ENCODE data around the gene VEGFC.

VEGFC gene

DNA sequence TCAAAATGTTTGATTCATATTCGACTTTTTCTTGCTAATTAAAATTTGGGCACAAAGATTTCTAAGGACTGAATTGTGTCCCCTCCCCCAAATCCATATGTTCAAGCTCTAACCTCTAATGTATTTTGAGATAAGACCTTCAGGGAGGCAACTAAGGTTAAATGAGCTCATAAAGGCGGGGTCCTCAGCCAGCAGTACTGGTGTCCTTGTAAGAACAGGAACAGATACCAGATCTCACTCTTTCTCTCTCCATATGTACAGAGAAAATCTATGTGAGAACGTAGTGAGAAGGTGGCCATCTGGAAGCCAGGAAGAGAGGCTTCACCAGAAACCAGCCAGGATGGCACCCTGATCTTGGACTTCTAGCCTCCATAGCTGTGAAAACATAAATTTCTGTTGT, 116.9 kb downstream of the VEGFC start:
- no peak for DNase-seq (ENCODE audit: low spot score)

GRCh38 chr4:176671532-176671931, 121.2 kb downstream of the VEGFC start:
- DNase-seq (ENCODE audit: low spot score): no peak

DNA sequence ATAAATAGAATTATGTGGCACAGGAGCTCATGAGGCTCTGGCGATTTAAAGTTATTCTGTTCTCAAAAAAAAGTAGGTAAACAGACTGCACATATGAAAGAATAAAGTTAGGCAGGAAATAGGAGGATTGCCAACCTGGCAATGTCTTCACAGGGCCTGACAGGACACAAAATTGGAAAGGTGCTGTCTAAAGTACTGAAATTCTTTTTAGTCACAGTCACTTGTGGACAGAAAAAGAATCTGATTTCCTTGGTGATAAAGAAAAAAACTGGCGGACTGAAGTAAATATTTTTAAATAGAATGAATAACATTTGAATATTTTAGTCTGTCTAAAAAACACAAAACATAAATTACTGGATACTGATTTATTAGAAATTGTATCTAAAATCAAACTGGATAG, 124.4 kb downstream of the VEGFC start:
- no peak for DNase-seq (ENCODE audit: low spot score)

DNA sequence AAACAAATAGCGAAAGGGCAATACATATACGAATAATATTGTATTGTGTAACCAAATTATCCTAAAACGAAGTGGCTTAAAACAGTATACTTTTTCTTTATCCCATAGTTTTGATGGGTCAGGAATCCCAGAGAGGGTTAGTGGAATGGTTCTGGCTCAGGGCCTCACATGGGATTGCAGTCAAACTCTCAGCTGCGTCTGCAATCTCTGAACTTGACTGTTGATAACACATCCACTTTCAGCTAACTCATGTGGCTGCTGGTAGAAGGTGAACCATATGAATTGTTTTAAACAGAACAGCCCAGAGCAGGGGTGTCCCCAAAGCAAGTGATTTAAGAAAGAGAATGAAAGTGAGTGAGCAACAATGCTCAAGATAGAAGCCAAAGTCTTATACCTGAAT, 127.8 kb downstream of the VEGFC start:
- DNase-seq (ENCODE audit: low spot score): no peak

GRCh38 chr4:176660561-176660960, 132.2 kb downstream of the VEGFC start:
- DNase-seq (ENCODE audit: low spot score): no peak

- DNase-seq (ENCODE audit: low spot score): no peak
Observed at GRCh38 chr4:176656108-176656507, 136.6 kb downstream of the VEGFC start.

- DNase-seq (ENCODE audit: low spot score): no peak
Observed at GRCh38 chr4:176654565-176655216, 138.0 kb downstream of the VEGFC start.

- no peak for DNase-seq (ENCODE audit: low spot score)
Observed at GRCh38 chr4:176653401-176654220, 139.1 kb downstream of the VEGFC start.

DNA sequence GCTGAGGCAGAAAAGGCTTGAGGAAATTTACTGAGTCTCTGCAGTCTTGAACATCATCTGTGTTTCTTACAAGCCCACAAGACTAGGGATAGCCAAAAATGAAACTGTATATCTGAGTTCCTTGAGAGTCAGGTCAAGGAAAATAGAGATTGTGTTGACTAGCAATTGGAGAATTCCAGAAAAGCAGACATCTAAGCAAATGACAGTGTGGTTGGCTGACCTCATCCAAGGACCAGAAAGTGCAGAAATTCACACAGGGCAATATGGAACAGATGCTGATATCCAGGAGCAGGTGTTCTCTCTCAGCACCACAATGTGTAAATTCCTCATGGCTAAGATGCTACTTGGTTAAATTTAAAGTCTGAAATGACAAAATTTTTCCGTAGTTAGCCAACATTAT, 146.4 kb downstream of the VEGFC start:
- DNase-seq (ENCODE audit: low spot score): no peak

- DNase-seq (ENCODE audit: low spot score): peak; percentile 13
Observed at GRCh38 chr4:176645246-176645960, 147.3 kb downstream of the VEGFC start.

GRCh38 chr4:176642472-176642871, 150.2 kb downstream of the VEGFC start:
- no peak for DNase-seq (ENCODE audit: low spot score)

DNA sequence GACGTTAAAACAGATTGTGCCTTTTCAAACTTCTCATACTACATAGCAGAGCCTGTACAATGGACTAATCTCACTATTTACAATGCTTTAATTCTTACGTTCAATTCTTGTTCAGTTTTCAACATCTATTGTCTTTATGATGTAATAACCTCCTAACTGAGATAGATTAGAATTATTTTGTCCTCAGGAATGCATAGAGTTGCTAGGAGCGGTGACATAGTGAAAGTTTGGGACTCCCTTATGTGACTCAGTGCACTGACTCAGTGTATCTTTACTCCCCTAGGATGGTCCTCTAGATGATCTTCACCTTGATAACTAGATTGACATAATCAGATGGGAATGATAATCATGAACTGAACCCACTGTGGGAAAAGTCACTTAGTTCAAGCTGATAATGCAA, 151.5 kb downstream of the VEGFC start:
- no peak for DNase-seq (ENCODE audit: low spot score)

- no peak for DNase-seq (ENCODE audit: low spot score)
Observed at GRCh38 chr4:176638992-176639391, 153.7 kb downstream of the VEGFC start.

GRCh38 chr4:176636292-176636691, 156.4 kb downstream of the VEGFC start:
- no peak for DNase-seq (ENCODE audit: low spot score)

DNA sequence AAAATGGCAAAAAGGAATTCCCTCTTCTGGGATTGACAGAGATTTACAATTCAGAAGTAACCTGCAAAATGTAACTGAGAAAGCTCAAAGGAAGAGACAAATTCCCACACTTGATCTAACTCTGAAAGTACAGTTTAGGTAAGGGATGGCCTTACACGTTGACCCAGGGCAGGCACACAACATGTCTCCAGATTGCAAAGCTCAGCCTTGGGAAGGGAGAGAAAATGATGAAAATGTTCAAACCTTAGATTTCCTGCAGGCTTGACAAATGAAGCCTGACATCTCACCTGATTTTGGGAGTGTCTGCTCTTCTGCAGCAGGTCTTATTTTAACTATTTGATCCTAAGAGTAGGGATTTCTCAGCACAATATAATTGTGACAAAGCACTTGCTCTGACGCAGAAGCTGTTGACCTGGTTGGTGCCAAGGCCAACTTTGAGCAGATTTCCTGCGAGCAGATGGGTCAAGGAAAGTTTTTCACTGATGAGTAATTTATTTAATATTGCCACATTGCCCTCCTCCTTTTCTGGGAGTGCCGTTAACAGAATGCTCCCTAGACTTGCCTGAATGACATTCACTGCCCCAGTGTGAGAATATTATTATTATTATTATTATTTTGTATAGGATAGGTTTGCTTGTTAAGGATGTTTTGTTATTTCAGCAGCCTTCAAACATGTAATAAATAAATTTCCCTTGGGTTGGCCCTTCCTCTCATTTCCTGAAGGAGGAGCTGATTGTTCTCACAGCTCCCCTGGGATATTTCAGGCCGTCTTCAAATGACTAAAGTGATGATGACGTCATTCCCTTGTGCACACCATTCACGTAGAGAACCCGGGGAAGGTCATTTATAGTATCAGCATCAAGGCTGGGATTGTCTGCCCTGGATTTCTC, 157.1 kb downstream of the VEGFC start:
- peak; percentile 90 for DNase-seq (ENCODE audit: low spot score)

All from COLO829 (cell line).